HCT116 (cell line): ENCODE measurements around the gene BCKDHB. TPM values are rescaled to one million over a fixed set of nuclear protein-coding genes. Genes with fewer than 3 reads are reported as not detected.
A peak's percentile ranks its signal among the peaks of the same experiment; 100 is the strongest.

Source experiments
- ATAC-seq: fragments of 200-7000 bp; cut with Tn5 transposase; 2 replicates; pipeline ENCODE4 v1.9.1; 2020; ENCODE audit warnings: mild to moderate bottlenecking, moderate library complexity
- BruUV-seq: library from RNA; stranded (reverse); fragments of 400-500 nt; replicated peaks from 2 replicates; lab custom pipeline; 2021; lab: Mats Ljungman, UMichigan
- CTCF ChIA-PET: fragments of 300-600 bp; sonication (Branson Sonifier 250); formaldehyde crosslinking; loops from one replicate; lab custom pipeline; 2021; ENCODE audit warnings: antibody characterized with exemption; lab: Charles Lee
- POLR2A ChIA-PET: fragments of 300-600, 350-600 bp; sonication (Branson Sonifier 250); formaldehyde crosslinking; loops from one replicate; lab custom pipeline; 2021; ENCODE audit warnings: antibody characterized with exemption; lab: Charles Lee
- RAD21 ChIA-PET, 2 experiments: fragments of 300-600 bp; sonication (Branson Sonifier 250); formaldehyde crosslinking; loops; one replicate each; lab custom pipeline; 2023; ENCODE audit warnings: low total read pairs in 2 of 2; ENCODE audit not compliant: uncharacterized antibody in 2 of 2, unreplicated experiment in 2 of 2, low non-redundant PET in 1 of 2; lab: Charles Lee
- DNase-seq: peaks from one replicate; pipeline ENCODE4 v3.0.0-alpha.2; 2010; ENCODE audit warnings: low read depth, low spot score
- H2AFZ ChIP-seq: fragments of 200-600 bp; shearing (Covaris generic), sonication (generic); 2 replicates; pipeline ENCODE4 v1.6.1; 2017; ENCODE audit warnings: low read depth, mixed run types, mixed read lengths, antibody characterized with exemption, low read length; ENCODE audit not compliant: poor library complexity, severe bottlenecking
- H3K27ac ChIP-seq: 2 replicates; pipeline ENCODE4 v1.5.1; 2012; ENCODE audit warnings: low read depth, low read length
- H3K27me3 ChIP-seq: fragments of 200-600 bp; sonication (generic); 2 replicates; pipeline ENCODE4 v1.6.1; 2016; ENCODE audit warnings: mixed run types, low read length, mixed read lengths; ENCODE audit not compliant: insufficient read depth
- H3K36me3 ChIP-seq, 2 experiments: fragments of 200-500 bp in 1 of 2; fragments of 200-600 bp in 1 of 2; sonication (Bioruptor generic) in 1 of 2; sonication (generic) in 1 of 2; 2 replicates each; pipeline versions ENCODE4 v1.5.1 to v1.6.1; 2014 to 2016; ENCODE audit warnings: low read length in 2 of 2, inconsistent platforms in 1 of 2, mixed read lengths in 1 of 2, mixed run types in 1 of 2; ENCODE audit not compliant: insufficient read depth in 2 of 2, control insufficient read depth in 1 of 2
- H3K4me1 ChIP-seq, 2 experiments: fragments of 200-600 bp in 1 of 2; sonication (generic) in 1 of 2; 2 replicates each; pipeline versions ENCODE4 v1.5.1 to v1.6.1; 2012 to 2017; ENCODE audit warnings: low read length in 2 of 2, inconsistent platforms in 1 of 2, mild to moderate bottlenecking in 1 of 2, mixed read lengths in 1 of 2, mixed run types in 1 of 2, moderate library complexity in 1 of 2; ENCODE audit not compliant: insufficient read depth in 2 of 2, control insufficient read depth in 1 of 2
- H3K4me2 ChIP-seq: fragments of 200-600 bp; sonication (generic); 2 replicates; pipeline ENCODE4 v1.6.1; 2017; ENCODE audit warnings: mixed run types, low read length, mixed read lengths
- H3K4me3 ChIP-seq, 2 experiments: fragments of 200-600 bp in 1 of 2; sonication (generic) in 1 of 2; replicated peaks in 1 of 2; 2 replicates each; pipeline ENCODE4 v1.5.1; 2011 to 2016; ENCODE audit warnings: low read length in 2 of 2, control low read depth in 1 of 2, low read depth in 1 of 2, mild to moderate bottlenecking in 1 of 2, mixed read lengths in 1 of 2, mixed run types in 1 of 2
- H3K79me2 ChIP-seq: fragments of 200-600 bp; sonication (generic); 2 replicates; pipeline ENCODE4 v1.6.1; 2017; ENCODE audit warnings: mild to moderate bottlenecking, mixed run types, low read length, moderate library complexity, mixed read lengths; ENCODE audit not compliant: insufficient read depth
- H3K9ac ChIP-seq: fragments of 200-600 bp; sonication (generic); 2 replicates; pipeline ENCODE4 v1.6.1; 2016; ENCODE audit warnings: low read length, mixed read lengths
- H3K9me2 ChIP-seq: fragments of 200-600 bp; sonication (generic), shearing (Covaris generic); 2 replicates; pipeline ENCODE4 v1.6.1; 2017; ENCODE audit warnings: mixed run types, mild to moderate bottlenecking, moderate library complexity; ENCODE audit not compliant: insufficient read depth
- H3K9me3 ChIP-seq, 2 experiments: fragments of 200-500 bp in 1 of 2; fragments of 200-600 bp in 1 of 2; sonication (Bioruptor generic) in 1 of 2; sonication (generic) in 1 of 2; 2 replicates each; pipeline ENCODE4 v1.6.1; 2014 to 2017; ENCODE audit warnings: low read length in 2 of 2, mixed read lengths in 2 of 2, inconsistent platforms in 1 of 2, low read depth in 1 of 2, mild to moderate bottlenecking in 1 of 2, mixed run types in 1 of 2, moderate library complexity in 1 of 2; ENCODE audit not compliant: control insufficient read depth in 1 of 2, insufficient read depth in 1 of 2
- H4K20me1 ChIP-seq: fragments of 200-600 bp; sonication (generic), shearing (Covaris generic); 2 replicates; pipeline ENCODE4 v1.6.1; 2017; ENCODE audit warnings: mixed run types, mild to moderate bottlenecking, moderate library complexity; ENCODE audit not compliant: insufficient read depth
- ATF3 ChIP-seq: IDR thresholded peaks from 2 replicates; pipeline ENCODE4 v1.6.1; 2012
- CBX3 ChIP-seq: IDR thresholded peaks from 2 replicates; pipeline ENCODE4 v1.6.1; 2012; ENCODE audit warnings: low read depth
- CEBPB ChIP-seq: IDR thresholded peaks from 2 replicates; pipeline ENCODE4 v1.6.1; 2012; ENCODE audit warnings: low read depth
- EGR1 ChIP-seq: IDR thresholded peaks from 2 replicates; pipeline ENCODE4 v1.6.1; 2012; ENCODE audit warnings: low read depth
- ELF1 ChIP-seq: IDR thresholded peaks from 2 replicates; pipeline ENCODE4 v1.6.1; 2012; ENCODE audit warnings: low read depth, borderline replicate concordance
- JUND ChIP-seq: IDR thresholded peaks from 2 replicates; pipeline ENCODE4 v1.6.1; 2012
- POLR2A ChIP-seq: IDR thresholded peaks from 2 replicates; pipeline ENCODE4 v1.7.0; 2011; ENCODE audit warnings: borderline replicate concordance; ENCODE audit not compliant: insufficient read depth, insufficient read length; ENCODE audit errors: extremely low read depth
- REST ChIP-seq: IDR thresholded peaks from 2 replicates; pipeline ENCODE4 v1.6.1; 2012; ENCODE audit warnings: low read depth
- SIN3A ChIP-seq: IDR thresholded peaks from 2 replicates; pipeline ENCODE4 v1.6.1; 2012; ENCODE audit warnings: low read depth
- YY1 ChIP-seq: IDR thresholded peaks from 2 replicates; pipeline ENCODE4 v1.6.1; 2011; ENCODE audit warnings: low read length, low read depth, moderate library complexity, mild to moderate bottlenecking; ENCODE audit not compliant: insufficient replicate concordance; ENCODE audit errors: extremely low read depth
- ZBTB33 ChIP-seq: IDR thresholded peaks from 2 replicates; pipeline ENCODE4 v1.6.1; 2011; ENCODE audit warnings: mild to moderate bottlenecking, low read length, moderate library complexity; ENCODE audit not compliant: insufficient replicate concordance; ENCODE audit errors: extremely low read depth
- ZNF274 ChIP-seq: fragments of 200-500 bp; sonication (Bioruptor generic); IDR thresholded peaks from 2 replicates; pipeline ENCODE4 v1.6.1; 2014; ENCODE audit warnings: mild to moderate bottlenecking, low read depth, low read length, inconsistent platforms
- intact Hi-C: fragments of 100-400 bp; cut with micrococcal nuclease; formaldehyde crosslinking; loops from 2 replicates; pipeline ENCODE4 v1.10.0; 2022
- total RNA-seq: library from RNA; stranded (reverse); gene quantifications from one replicate; pipeline ENCODE4 v1.2.1, GENCODE V29; 2021; ENCODE audit not compliant: unreplicated experiment

Gene BCKDHB
- total RNA-seq, 1 experiment from 2014 or later: 11.2 TPM

GRCh38 chr6:80163754-80164187, 57.3 kb downstream of the BCKDHB start (continued):
- peak; percentile 79 for TF ChIP-seq CEBPB
- peak; percentile 89 for TF ChIP-seq CBX3
- TF ChIP-seq POLR2A: no peak

GRCh38 chr6:80165143-80165542, 58.7 kb downstream of the BCKDHB start:
- RAD21 ChIA-PET: no interaction called here
- POLR2A ChIA-PET: no interaction called here
- no peak overlapping the region for H3K9ac ChIP-seq
- ATAC-seq (no peak), DNase-seq (no peak)
- no peaks in the 10 kb centered on the region for H4K20me1 ChIP-seq
- H3K36me3 ChIP-seq: no peaks in the 10 kb centered on the region
- no peaks in the 10 kb centered on the region for H3K79me2 ChIP-seq
- H3K9me2 ChIP-seq: no peaks in the 10 kb centered on the region
- H3K4me2 ChIP-seq: no peak overlapping the region
- H2AFZ ChIP-seq: no peak overlapping the region
- H3K27ac ChIP-seq: no peak overlapping the region
- BruUV-seq: no TSS peak
- no peaks in the 10 kb centered on the region for H3K27me3 ChIP-seq
- intact Hi-C loops: no loop called here
- H3K9me3 ChIP-seq: no peaks in the 10 kb centered on the region
- no peak overlapping the region for H3K4me3 ChIP-seq
- CTCF ChIA-PET: no interaction called here
- H3K4me1 ChIP-seq: peaks cover 10 to 29% of the 10 kb centered on the region in 2 experiments; a peak in 3 of 4 replicates
- TF ChIP-seq REST (no peak), ELF1 (no peak), EGR1 (no peak), ZBTB33 (no peak), YY1 (no peak), ZNF274 (no peak), CBX3 (no peak), JUND (no peak), SIN3A (no peak), ATF3 (no peak)
